ENCODE measurements around the gene PTGES.
"Not testable (repeated sequence)": the region's sequence is repeated elsewhere in the genome, so short reads cannot be mapped to it uniquely, and the experiment has no call there.

Gene PTGES

GRCh38 chr9:129785866-129786265 lies 33.0 kb upstream of the PTGES start:
- DNase-seq: no peak
- TF ChIP-seq CTCF (IDR thresholded peaks at IDR 0.05; ENCODE audit: low read depth, low read length): no peak
- no peaks in the 10 kb centered on the region for H3K36me3 ChIP-seq
- H3K27ac ChIP-seq: no peak overlapping the region
- H3K4me3 ChIP-seq (ENCODE audit: low read depth, low read length): no peak overlapping the region
- H3K9me3 ChIP-seq (ENCODE audit: severe bottlenecking): no peaks in the 10 kb centered on the region
- H3K27me3 ChIP-seq (ENCODE audit: insufficient read depth, low read depth, severe bottlenecking): no peaks in the 10 kb centered on the region

- not testable (repeated sequence) for DNase-seq; H3K4me3 ChIP-seq (ENCODE audit: low read depth, low read length); H3K27ac ChIP-seq; H3K36me3 ChIP-seq; H3K9me3 ChIP-seq (ENCODE audit: severe bottlenecking); H3K27me3 ChIP-seq (ENCODE audit: insufficient read depth, low read depth, severe bottlenecking)
These were observed 32.1 kb upstream of the PTGES start for GRCh38 chr9:129784970-129785369.

GRCh38 chr9:129783516-129784361 lies 30.9 kb upstream of the PTGES start:
- peak; percentile 82 for TF ChIP-seq CTCF (IDR thresholded peaks at IDR 0.05; ENCODE audit: low read depth, low read length)
- H3K27ac ChIP-seq: no peak overlapping the region
- H3K4me3 ChIP-seq (ENCODE audit: low read depth, low read length): no peak overlapping the region
- H3K27me3 ChIP-seq (ENCODE audit: insufficient read depth, low read depth, severe bottlenecking): no peaks in the 10 kb centered on the region
- DNase-seq: peak; percentile 86
- no peaks in the 10 kb centered on the region for H3K9me3 ChIP-seq (ENCODE audit: severe bottlenecking)
- H3K36me3 ChIP-seq: no peaks in the 10 kb centered on the region

GRCh38 chr9:129781981-129782380 lies 29.1 kb upstream of the PTGES start:
- no peaks in the 10 kb centered on the region for H3K27me3 ChIP-seq (ENCODE audit: insufficient read depth, low read depth, severe bottlenecking)
- no peak overlapping the region for H3K4me3 ChIP-seq (ENCODE audit: low read depth, low read length)
- H3K36me3 ChIP-seq: no peaks in the 10 kb centered on the region
- no peaks in the 10 kb centered on the region for H3K9me3 ChIP-seq (ENCODE audit: severe bottlenecking)
- H3K27ac ChIP-seq: no peak overlapping the region
- TF ChIP-seq CTCF (IDR thresholded peaks at IDR 0.05; ENCODE audit: low read depth, low read length): no peak
- DNase-seq: no peak

- Histone ChIP-seq H3K36me3 (no peaks in the 10 kb centered on the region), H3K9me3 (ENCODE audit: severe bottlenecking) (no peaks in the 10 kb centered on the region)
These were observed 28.3 kb upstream of the PTGES start for GRCh38 chr9:129781131-129781530.

More at GRCh38 chr9:129781131-129781530, 28.3 kb upstream of the PTGES start:
- no peak overlapping the region for H3K27ac ChIP-seq
- no peak for DNase-seq
- TF ChIP-seq CTCF (IDR thresholded peaks at IDR 0.05; ENCODE audit: low read depth, low read length): no peak
- no peak overlapping the region for H3K4me3 ChIP-seq (ENCODE audit: low read depth, low read length)
- no peaks in the 10 kb centered on the region for H3K27me3 ChIP-seq (ENCODE audit: insufficient read depth, low read depth, severe bottlenecking)

Measured in WERI-Rb-1 (cell line).